WTC11 (cell line): ENCODE results near the gene LRRC10B. TPM values are rescaled to one million over a fixed set of nuclear protein-coding genes. Genes with fewer than 3 reads are reported as not detected.

Source experiments
- ATAC-seq: fragments of 200-7000 bp; cut with Tn5 transposase; 2 replicates; pipeline ENCODE4 v1.10.0; 2021; ENCODE audit warnings: mild to moderate bottlenecking, moderate library complexity
- CTCF ChIA-PET: fragments of 300-600 bp; sonication (Branson Sonifier 250); formaldehyde crosslinking; loops from one replicate; lab custom pipeline; 2021; ENCODE audit warnings: antibody characterized with exemption; lab: Charles Lee
- POLR2A ChIA-PET: fragments of 350-600 bp; sonication (Branson Sonifier 250); formaldehyde crosslinking; loops from one replicate; lab custom pipeline; 2021; ENCODE audit warnings: antibody characterized with exemption; lab: Charles Lee
- DNase-seq: peaks from one replicate; pipeline ENCODE4 v3.0.0; 2021; ENCODE audit warnings: low spot score
- H3K27ac Mint-ChIP-seq: 2 replicates; pipeline ENCODE4 v1.8.0; 2021; ENCODE audit warnings: mixed read lengths
- H3K27me3 Mint-ChIP-seq: 2 replicates; pipeline ENCODE4 v1.8.0; 2021; ENCODE audit warnings: low read depth, mild to moderate bottlenecking, moderate library complexity, mixed read lengths
- H3K36me3 Mint-ChIP-seq: 2 replicates; pipeline ENCODE4 v1.8.0; 2021; ENCODE audit warnings: mixed read lengths
- H3K4me1 Mint-ChIP-seq: 2 replicates; pipeline ENCODE4 v1.8.0; 2022; ENCODE audit warnings: mixed read lengths
- H3K4me3 Mint-ChIP-seq: 2 replicates; pipeline ENCODE4 v1.8.0; 2021; ENCODE audit warnings: mild to moderate bottlenecking, moderate library complexity, mixed read lengths
- H3K9me3 Mint-ChIP-seq: 2 replicates; pipeline ENCODE4 v1.8.0; 2021; ENCODE audit warnings: mixed read lengths
- CDX4 ChIP-seq: fragments of 250-450 bp; sonication (Bioruptor Pico); IDR thresholded peaks from 2 replicates; pipeline ENCODE4 v1.9.0; 2021; ENCODE audit warnings: moderate library complexity, mild to moderate bottlenecking, inconsistent platforms, borderline replicate concordance
- E2F1 ChIP-seq: sonication (generic); formaldehyde crosslinking; IDR thresholded peaks from 2 replicates; pipeline ENCODE4 v1.8.0; 2022; ENCODE audit warnings: mild to moderate bottlenecking, missing genetic modification reagents
- ELF4 ChIP-seq: sonication (generic); formaldehyde crosslinking; IDR thresholded peaks from 2 replicates; pipeline ENCODE4 v1.8.1; 2022; ENCODE audit warnings: low read depth, mild to moderate bottlenecking, moderate library complexity, missing genetic modification reagents
- FOXP1 ChIP-seq: sonication (generic); formaldehyde crosslinking; IDR thresholded peaks from 2 replicates; pipeline ENCODE4 v1.8.0; 2022; ENCODE audit warnings: missing genetic modification reagents, mild to moderate bottlenecking, moderate library complexity, borderline replicate concordance
- NFYB ChIP-seq: sonication (generic); formaldehyde crosslinking; conservative IDR thresholded peaks from 2 replicates; pipeline ENCODE4 v1.8.0; 2022; ENCODE audit warnings: low read depth, missing genetic modification reagents
- NR3C1 ChIP-seq: sonication (generic); formaldehyde crosslinking; conservative IDR thresholded peaks from 2 replicates; pipeline ENCODE4 v1.8.1; 2023; ENCODE audit warnings: low read depth, mild to moderate bottlenecking, missing genetic modification reagents
- RORB ChIP-seq: fragments of 250-450 bp; sonication (Bioruptor Pico); IDR thresholded peaks from 2 replicates; pipeline ENCODE4 v1.9.0; 2021; ENCODE audit warnings: mild to moderate bottlenecking
- SMAD3 ChIP-seq: sonication (generic); formaldehyde crosslinking; IDR thresholded peaks from 2 replicates; pipeline ENCODE4 v1.8.0; 2022; ENCODE audit warnings: missing genetic modification reagents, mild to moderate bottlenecking, borderline replicate concordance
- TEAD1 ChIP-seq: sonication (generic); formaldehyde crosslinking; IDR thresholded peaks from 2 replicates; pipeline ENCODE4 v1.8.0; 2022; ENCODE audit warnings: mild to moderate bottlenecking, missing genetic modification reagents
- ZBTB43 ChIP-seq: sonication (generic); formaldehyde crosslinking; IDR thresholded peaks from 2 replicates; pipeline ENCODE4 v1.8.1; 2023; ENCODE audit warnings: mild to moderate bottlenecking, missing genetic modification reagents
- ZNF281 ChIP-seq: sonication (generic); formaldehyde crosslinking; IDR thresholded peaks from 2 replicates; pipeline ENCODE4 v1.8.0; 2023; ENCODE audit warnings: mild to moderate bottlenecking, missing genetic modification reagents
- ZNF416 ChIP-seq: fragments of 250-450 bp; sonication (Bioruptor Pico); IDR thresholded peaks from 2 replicates; pipeline ENCODE4 v1.9.0; 2021; ENCODE audit warnings: mild to moderate bottlenecking, inconsistent platforms
- ZNF425 ChIP-seq: fragments of 250-450 bp; sonication (Bioruptor Pico); conservative IDR thresholded peaks from 2 replicates; pipeline ENCODE4 v1.9.0; 2021; ENCODE audit warnings: mild to moderate bottlenecking
- total RNA-seq: library from RNA; stranded (reverse); gene quantifications from 3 replicates; pipeline ENCODE4 v1.2.3, GENCODE V29; 2021
- TF ChIP-seq, protein P1 (sequence below): sonication (generic); formaldehyde crosslinking; IDR thresholded peaks from 2 replicates; pipeline ENCODE4 v1.8.0; 2022; ENCODE audit warnings: mild to moderate bottlenecking, missing genetic modification reagents
- TF ChIP-seq, protein P2 (sequence below): fragments of 250-450 bp; sonication (Bioruptor Pico); IDR thresholded peaks from 2 replicates; pipeline ENCODE4 v1.9.0; 2021; ENCODE audit warnings: mild to moderate bottlenecking, borderline replicate concordance
- TF ChIP-seq, protein P3 (sequence below): fragments of 250-450 bp; sonication (Bioruptor Pico); IDR thresholded peaks from 2 replicates; pipeline ENCODE4 v1.9.0; 2021; ENCODE audit warnings: mild to moderate bottlenecking

The LRRC10B gene
- total RNA-seq, 1 experiment from 2014 or later, result 1.5 TPM

GRCh38 chr11:61480994-61481335 lies 27.6 kb upstream of the LRRC10B start (continued):
- TF ChIP-seq, protein P1, sequence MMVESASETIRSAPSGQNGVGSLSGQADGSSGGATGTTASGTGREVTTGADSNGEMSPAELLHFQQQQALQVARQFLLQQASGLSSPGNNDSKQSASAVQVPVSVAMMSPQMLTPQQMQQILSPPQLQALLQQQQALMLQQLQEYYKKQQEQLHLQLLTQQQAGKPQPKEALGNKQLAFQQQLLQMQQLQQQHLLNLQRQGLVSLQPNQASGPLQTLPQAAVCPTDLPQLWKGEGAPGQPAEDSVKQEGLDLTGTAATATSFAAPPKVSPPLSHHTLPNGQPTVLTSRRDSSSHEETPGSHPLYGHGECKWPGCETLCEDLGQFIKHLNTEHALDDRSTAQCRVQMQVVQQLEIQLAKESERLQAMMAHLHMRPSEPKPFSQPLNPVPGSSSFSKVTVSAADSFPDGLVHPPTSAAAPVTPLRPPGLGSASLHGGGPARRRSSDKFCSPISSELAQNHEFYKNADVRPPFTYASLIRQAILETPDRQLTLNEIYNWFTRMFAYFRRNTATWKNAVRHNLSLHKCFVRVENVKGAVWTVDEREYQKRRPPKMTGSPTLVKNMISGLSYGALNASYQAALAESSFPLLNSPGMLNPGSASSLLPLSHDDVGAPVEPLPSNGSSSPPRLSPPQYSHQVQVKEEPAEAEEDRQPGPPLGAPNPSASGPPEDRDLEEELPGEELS (CRISPR knock-in tag), result no peak
- TF ChIP-seq ZBTB43 (no peak), NFYB (CRISPR knock-in tag) (no peak), CDX4 (CRISPR knock-in tag) (no peak), ZNF425 (CRISPR knock-in tag) (no peak), E2F1 (CRISPR knock-in tag) (no peak)
- TF ChIP-seq, protein P2, sequence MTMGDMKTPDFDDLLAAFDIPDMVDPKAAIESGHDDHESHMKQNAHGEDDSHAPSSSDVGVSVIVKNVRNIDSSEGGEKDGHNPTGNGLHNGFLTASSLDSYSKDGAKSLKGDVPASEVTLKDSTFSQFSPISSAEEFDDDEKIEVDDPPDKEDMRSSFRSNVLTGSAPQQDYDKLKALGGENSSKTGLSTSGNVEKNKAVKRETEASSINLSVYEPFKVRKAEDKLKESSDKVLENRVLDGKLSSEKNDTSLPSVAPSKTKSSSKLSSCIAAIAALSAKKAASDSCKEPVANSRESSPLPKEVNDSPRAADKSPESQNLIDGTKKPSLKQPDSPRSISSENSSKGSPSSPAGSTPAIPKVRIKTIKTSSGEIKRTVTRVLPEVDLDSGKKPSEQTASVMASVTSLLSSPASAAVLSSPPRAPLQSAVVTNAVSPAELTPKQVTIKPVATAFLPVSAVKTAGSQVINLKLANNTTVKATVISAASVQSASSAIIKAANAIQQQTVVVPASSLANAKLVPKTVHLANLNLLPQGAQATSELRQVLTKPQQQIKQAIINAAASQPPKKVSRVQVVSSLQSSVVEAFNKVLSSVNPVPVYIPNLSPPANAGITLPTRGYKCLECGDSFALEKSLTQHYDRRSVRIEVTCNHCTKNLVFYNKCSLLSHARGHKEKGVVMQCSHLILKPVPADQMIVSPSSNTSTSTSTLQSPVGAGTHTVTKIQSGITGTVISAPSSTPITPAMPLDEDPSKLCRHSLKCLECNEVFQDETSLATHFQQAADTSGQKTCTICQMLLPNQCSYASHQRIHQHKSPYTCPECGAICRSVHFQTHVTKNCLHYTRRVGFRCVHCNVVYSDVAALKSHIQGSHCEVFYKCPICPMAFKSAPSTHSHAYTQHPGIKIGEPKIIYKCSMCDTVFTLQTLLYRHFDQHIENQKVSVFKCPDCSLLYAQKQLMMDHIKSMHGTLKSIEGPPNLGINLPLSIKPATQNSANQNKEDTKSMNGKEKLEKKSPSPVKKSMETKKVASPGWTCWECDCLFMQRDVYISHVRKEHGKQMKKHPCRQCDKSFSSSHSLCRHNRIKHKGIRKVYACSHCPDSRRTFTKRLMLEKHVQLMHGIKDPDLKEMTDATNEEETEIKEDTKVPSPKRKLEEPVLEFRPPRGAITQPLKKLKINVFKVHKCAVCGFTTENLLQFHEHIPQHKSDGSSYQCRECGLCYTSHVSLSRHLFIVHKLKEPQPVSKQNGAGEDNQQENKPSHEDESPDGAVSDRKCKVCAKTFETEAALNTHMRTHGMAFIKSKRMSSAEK, result no peak
- TF ChIP-seq, all 79 proteins: peak for 0

GRCh38 chr11:61481806-61482205 lies 26.7 kb upstream of the LRRC10B start:
- ChIA-PET POLR2A (interaction anchor here (1.0 kb wide), 1 partner anchor 27 kb away, joined by 5 read pairs; the partner anchor contains the start of gene LRRC10B), CTCF (interaction anchor here (0.6 to 11.7 kb wide), 58 partner anchors 10 to 251 kb away, joined by 3 to 552 read pairs (median 6); partner anchors contain the start of genes CPSF7, CYB561A3, LRRC10B and SDHAF2)
- DNase-seq (no peak), ATAC-seq (no peak)
- Mint-ChIP-seq H3K9me3 (no peaks in the 10 kb centered on the region), H3K27me3 (peaks cover 10% of the 10 kb centered on the region; the same call in 1 of the 2 replicates), H3K4me3 (no peak overlapping the region), H3K27ac (no peak overlapping the region), H3K36me3 (0 out of 2 replicates have a peak, but pooled peaks cover 2% of the 10 kb centered on the region), H3K4me1 (peaks cover 38% of the 10 kb centered on the region)
- TF ChIP-seq NR3C1 (CRISPR knock-in tag), result no peak
- no peak for TF ChIP-seq ZNF416
- TF ChIP-seq TEAD1 (CRISPR knock-in tag), result no peak
- TF ChIP-seq SMAD3 (CRISPR knock-in tag), result no peak
- TF ChIP-seq FOXP1 (CRISPR knock-in tag), result no peak
- TF ChIP-seq ELF4 (CRISPR knock-in tag), result no peak
- TF ChIP-seq, protein P3, sequence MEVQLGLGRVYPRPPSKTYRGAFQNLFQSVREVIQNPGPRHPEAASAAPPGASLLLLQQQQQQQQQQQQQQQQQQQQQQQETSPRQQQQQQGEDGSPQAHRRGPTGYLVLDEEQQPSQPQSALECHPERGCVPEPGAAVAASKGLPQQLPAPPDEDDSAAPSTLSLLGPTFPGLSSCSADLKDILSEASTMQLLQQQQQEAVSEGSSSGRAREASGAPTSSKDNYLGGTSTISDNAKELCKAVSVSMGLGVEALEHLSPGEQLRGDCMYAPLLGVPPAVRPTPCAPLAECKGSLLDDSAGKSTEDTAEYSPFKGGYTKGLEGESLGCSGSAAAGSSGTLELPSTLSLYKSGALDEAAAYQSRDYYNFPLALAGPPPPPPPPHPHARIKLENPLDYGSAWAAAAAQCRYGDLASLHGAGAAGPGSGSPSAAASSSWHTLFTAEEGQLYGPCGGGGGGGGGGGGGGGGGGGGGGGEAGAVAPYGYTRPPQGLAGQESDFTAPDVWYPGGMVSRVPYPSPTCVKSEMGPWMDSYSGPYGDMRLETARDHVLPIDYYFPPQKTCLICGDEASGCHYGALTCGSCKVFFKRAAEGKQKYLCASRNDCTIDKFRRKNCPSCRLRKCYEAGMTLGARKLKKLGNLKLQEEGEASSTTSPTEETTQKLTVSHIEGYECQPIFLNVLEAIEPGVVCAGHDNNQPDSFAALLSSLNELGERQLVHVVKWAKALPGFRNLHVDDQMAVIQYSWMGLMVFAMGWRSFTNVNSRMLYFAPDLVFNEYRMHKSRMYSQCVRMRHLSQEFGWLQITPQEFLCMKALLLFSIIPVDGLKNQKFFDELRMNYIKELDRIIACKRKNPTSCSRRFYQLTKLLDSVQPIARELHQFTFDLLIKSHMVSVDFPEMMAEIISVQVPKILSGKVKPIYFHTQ, result no peak
- TF ChIP-seq RORB (CRISPR knock-in tag), result no peak
- TF ChIP-seq E2F1 (CRISPR knock-in tag), result no peak
- TF ChIP-seq ZNF281 (CRISPR knock-in tag), result no peak
